HG02798 (cell line): Measurements from ENCODE around the gene GALM.

Experiments
- ATAC-seq: cut with Tn5 transposase; IDR thresholded peaks from one replicate; pipeline ENCODE4 v1.9.1; 2021; ENCODE audit warnings: mild to moderate bottlenecking; ENCODE audit not compliant: unreplicated experiment, poor library complexity

The GALM gene

GRCh38 chr2:38649176-38649728, 16.7 kb upstream of the GALM start:
- no peak for ATAC-seq

GRCh38 chr2:38650012-38650411, 15.9 kb upstream of the GALM start:
- no peak for ATAC-seq

- ATAC-seq, result no peak
Measured at GRCh38 chr2:38650717-38651116, 15.2 kb upstream of the GALM start.

- ATAC-seq, result no peak
Measured at GRCh38 chr2:38652431-38653273, 13.3 kb upstream of the GALM start.

GRCh38 chr2:38653380-38653714, 12.6 kb upstream of the GALM start:
- ATAC-seq, result no peak

- ATAC-seq, result no peak
Measured at GRCh38 chr2:38653715-38654527, 12.0 kb upstream of the GALM start.

- no peak for ATAC-seq
Measured at GRCh38 chr2:38654528-38655381, 11.2 kb upstream of the GALM start.

DNA sequence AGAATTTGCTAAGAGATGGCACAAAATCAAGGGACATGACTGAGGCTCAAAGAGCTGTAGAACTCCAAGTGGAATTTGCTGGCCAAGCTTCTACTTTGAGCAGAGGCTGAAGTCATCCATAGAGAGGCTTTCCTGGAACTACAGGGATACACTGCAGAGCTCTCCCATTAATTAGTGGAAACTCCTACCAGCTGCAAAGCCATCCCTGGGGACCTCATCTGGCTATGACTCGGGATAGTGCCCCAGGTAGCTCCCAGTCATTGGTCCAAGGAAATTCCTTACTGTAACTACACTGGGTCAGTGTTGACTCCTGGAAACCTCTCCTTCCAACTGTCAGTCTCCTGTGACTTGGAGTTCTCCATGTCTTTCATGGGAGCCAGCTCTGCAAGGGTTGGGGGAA, 10.5 kb upstream of the GALM start:
- no peak for ATAC-seq

GRCh38 chr2:38656866-38657480, 8.9 kb upstream of the GALM start:
- ATAC-seq, result no peak

DNA sequence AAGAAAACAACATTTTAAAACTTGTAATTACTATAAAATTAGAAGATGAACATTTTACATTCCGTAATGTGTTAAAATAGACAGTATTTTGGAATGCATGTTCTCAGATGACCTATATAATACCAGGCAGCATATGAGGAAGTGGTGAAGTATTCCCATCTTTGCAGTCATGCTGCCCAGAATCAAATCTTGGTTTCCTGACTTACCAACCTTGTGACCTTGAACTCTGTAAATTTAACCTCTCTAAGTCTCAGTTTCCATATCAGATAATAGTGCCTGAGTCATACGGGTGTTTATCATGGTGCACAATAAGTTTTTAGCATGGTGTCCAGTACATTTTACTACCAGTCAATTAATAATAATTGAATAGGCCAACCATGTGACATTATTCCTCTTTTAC, 7.3 kb upstream of the GALM start:
- no peak for ATAC-seq

GRCh38 chr2:38659115-38659514, 6.8 kb upstream of the GALM start:
- ATAC-seq, result no peak

- no peak for ATAC-seq
Measured at GRCh38 chr2:38660282-38660681, 5.6 kb upstream of the GALM start.

- no peak for ATAC-seq
Measured at GRCh38 chr2:38661306-38661705, 4.6 kb upstream of the GALM start.

DNA sequence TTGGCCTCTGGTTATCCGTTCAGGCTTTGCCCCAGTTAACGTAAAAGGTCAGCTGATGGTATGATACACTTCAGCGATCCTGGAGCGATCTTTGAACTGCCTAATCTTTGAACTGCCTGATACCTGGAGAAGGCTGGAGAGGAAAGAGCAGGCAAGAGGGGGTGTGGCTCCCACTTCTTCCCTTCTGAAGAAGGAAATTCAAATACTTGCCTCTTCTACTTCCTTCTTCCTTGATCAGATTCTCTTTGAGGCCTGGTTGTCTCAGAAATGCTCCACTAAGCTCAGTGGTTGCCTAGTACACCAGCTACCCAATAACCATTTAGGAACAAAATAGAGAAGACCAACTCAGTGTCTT, 619 bp downstream of the GALM start:
- ATAC-seq, result no peak

- ATAC-seq, result no peak
Measured at GRCh38 chr2:38668092-38668491, 2.2 kb downstream of the GALM start.

DNA sequence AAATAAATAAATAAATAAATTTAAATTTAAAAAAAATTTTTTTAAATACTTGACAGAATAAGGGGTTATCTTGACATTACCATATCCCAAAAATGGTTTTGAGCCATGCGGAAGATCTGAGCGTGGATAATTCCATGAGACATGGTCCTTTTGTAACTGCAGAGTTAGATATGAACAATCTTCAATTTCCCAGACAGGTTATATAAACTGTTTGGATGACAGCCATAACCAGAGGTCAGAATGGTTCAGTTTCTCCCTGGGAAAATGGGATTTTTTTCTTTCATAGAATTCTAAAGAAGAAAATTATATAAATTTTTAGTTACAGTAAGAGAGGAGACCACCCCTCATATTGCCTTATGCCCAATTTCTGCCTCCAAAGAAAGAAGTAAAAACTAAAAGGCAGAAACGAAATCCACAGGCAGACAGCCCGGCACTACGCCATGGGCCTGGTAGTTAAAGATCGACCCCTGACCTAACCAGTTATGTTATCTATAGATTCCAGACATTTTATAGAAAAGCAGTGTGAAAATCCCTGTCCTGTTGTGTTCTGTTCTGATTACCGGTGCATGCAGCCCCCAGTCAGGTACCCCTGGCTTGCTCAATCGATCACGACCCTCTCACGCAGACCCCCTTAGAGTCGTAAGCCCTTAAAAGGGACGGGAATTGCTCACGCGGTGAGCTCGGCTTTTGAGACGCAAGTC, 3.0 kb downstream of the GALM start:
- ATAC-seq, result no peak

DNA sequence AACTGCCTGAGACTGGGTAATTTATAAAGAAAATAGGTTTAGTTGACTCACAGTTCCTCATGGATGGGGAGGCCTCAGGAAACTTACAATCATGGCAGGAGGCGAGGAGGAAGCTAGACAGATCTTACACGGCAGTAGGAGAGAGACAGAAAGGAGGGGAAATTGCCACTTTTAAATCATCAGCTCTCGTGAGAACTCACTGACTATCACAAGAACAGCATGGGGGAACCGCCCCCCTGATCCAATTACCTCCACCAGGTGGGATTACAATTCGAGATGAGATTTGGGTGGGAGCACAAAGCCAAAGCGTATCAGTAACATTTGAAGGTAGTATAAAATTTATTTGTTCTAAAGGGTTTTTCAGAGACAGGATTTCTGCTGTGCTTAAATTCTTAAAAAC, 5.4 kb downstream of the GALM start:
- no peak for ATAC-seq

- ATAC-seq, result no peak
Measured at GRCh38 chr2:38671946-38672345, 6.0 kb downstream of the GALM start.
